ENCODE data around the gene TLE1. TPM values are rescaled to one million over a fixed set of nuclear protein-coding genes. Genes with fewer than 3 reads are reported as not detected.
"Not testable (repeated sequence)": the region's sequence is repeated elsewhere in the genome, so short reads cannot be mapped to it uniquely, and the experiment has no call there.

Gene TLE1
- total and polyA plus RNA-seq, 5 donors from 2014 or later = 0.03 to 5.5 (median 0.43) TPM; not detected in 1

DNA sequence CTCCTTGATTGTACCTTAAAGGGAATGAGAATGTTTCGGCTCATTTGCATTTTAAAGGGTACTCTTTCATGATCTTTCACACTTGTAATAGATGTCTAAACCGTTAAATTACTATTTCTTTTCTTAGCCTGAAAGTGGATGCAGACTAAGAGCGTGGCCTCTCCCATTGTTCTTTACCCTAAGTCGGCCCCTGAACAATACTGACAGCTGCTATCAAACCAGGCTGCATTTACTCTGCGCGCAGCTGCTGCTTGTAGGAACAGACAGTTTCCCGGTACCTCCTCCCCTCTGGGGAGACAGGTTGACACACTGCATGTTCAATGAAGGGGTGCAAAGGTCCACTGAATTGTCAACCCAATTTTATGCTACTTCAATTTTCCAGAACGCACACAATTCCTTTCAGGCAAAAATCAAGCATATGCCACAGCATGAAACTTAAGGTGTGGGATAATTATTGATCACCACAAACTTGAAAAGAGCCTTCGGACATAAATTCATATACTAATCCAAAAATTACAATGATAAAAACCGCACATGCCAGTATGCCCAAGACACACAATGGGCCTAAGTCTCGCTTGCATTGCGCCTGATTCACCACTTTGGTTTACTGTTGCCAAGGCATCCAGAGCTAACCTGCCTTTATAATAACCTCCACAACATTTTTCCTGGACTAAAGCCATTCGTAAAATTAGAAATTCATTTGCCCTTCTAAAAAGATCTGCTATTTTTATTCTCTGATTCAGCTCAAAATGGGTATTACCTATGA, 39.7 kb downstream of the TLE1 start:
- H3K27me3 ChIP-seq (ENCODE audit: control insufficient read depth, insufficient read depth, low read length) = no peaks in the 10 kb centered on the region
- ATAC-seq (ENCODE audit: low read depth in 2 of 2) (no peak), DNase-seq (no peak)
- Mint-ChIP-seq H3K4me1 (no peaks in the 10 kb centered on the region), H3K9me3 (peaks cover 0 to 4% (median 2%) of the 10 kb centered on the region in 7 donors), H3K27me3 (no peaks in the 10 kb centered on the region), H3K27ac (no peak overlapping the region), H3K36me3 (no peaks in the 10 kb centered on the region), H3K4me3 (no peak overlapping the region)
- no peak overlapping the region for H3K27ac ChIP-seq (ENCODE audit: insufficient read depth, low read length, poor library complexity, severe bottlenecking)
- no peaks in the 10 kb centered on the region for H3K4me1 ChIP-seq (ENCODE audit: control insufficient read depth, insufficient read depth, low read length, poor library complexity, severe bottlenecking)
- H3K36me3 ChIP-seq (ENCODE audit: control insufficient read depth, insufficient read depth, low read length) = no peaks in the 10 kb centered on the region
- no peak overlapping the region for H3K4me3 ChIP-seq (ENCODE audit: low read depth, low read length)
- no peaks in the 10 kb centered on the region for H3K9me3 ChIP-seq (ENCODE audit: control insufficient read depth in 2 of 2, low read length in 2 of 2)

DNA sequence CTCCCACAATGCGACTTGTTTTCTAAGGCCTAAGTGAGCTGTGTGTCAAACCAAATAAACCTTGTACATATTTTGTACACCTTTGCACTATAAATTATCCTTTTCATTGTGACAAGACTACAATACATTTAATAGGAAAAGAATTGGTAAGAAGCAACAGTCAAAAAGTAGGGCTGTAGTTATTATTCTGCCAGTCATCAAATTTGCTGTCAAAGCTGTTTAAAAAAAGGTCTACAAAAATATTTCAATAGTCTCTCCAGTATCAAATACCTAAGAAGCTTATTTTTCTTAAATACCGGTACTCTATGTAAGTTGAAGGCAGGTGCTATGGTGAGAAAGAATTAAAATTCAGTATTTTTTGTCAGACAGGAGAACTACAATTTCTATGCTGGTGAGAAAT, 40.5 kb downstream of the TLE1 start:
- Mint-ChIP-seq H3K9me3 (peaks cover 0 to 4% (median 2%) of the 10 kb centered on the region in 7 donors), H3K27me3 (no peaks in the 10 kb centered on the region), H3K4me3 (no peak overlapping the region), H3K4me1 (no peaks in the 10 kb centered on the region), H3K27ac (no peak overlapping the region), H3K36me3 (no peaks in the 10 kb centered on the region)
- Histone ChIP-seq H3K27me3 (ENCODE audit: control insufficient read depth, insufficient read depth, low read length) (no peaks in the 10 kb centered on the region), H3K4me1 (ENCODE audit: control insufficient read depth, insufficient read depth, low read length, poor library complexity, severe bottlenecking) (no peaks in the 10 kb centered on the region), H3K27ac (ENCODE audit: insufficient read depth, low read length, poor library complexity, severe bottlenecking) (no peak overlapping the region), H3K36me3 (ENCODE audit: control insufficient read depth, insufficient read depth, low read length) (no peaks in the 10 kb centered on the region), H3K4me3 (ENCODE audit: low read depth, low read length) (no peak overlapping the region), H3K9me3 (ENCODE audit: control insufficient read depth in 2 of 2, low read length in 2 of 2) (no peaks in the 10 kb centered on the region)
- ATAC-seq (ENCODE audit: low read depth in 2 of 2) (no peak), DNase-seq (no peak)

GRCh38 chr9:81646337-81646736, 43.0 kb downstream of the TLE1 start:
- H3K27ac Mint-ChIP-seq = no peak overlapping the region
- no peaks in the 10 kb centered on the region for H3K36me3 Mint-ChIP-seq
- H3K9me3 Mint-ChIP-seq = peaks cover 0 to 7% (median 2%) of the 10 kb centered on the region in 7 donors
- DNase-seq = no peak
- no peak overlapping the region for H3K4me3 ChIP-seq (ENCODE audit: low read depth, low read length)
- H3K36me3 ChIP-seq (ENCODE audit: control insufficient read depth, insufficient read depth, low read length) = no peaks in the 10 kb centered on the region
- H3K4me1 ChIP-seq (ENCODE audit: control insufficient read depth, insufficient read depth, low read length, poor library complexity, severe bottlenecking) = no peaks in the 10 kb centered on the region
- no peaks in the 10 kb centered on the region for H3K9me3 ChIP-seq (ENCODE audit: control insufficient read depth in 2 of 2, low read length in 2 of 2)
- no peak overlapping the region for H3K4me3 Mint-ChIP-seq
- H3K27me3 ChIP-seq (ENCODE audit: control insufficient read depth, insufficient read depth, low read length) = no peaks in the 10 kb centered on the region
- no peaks in the 10 kb centered on the region for H3K27me3 Mint-ChIP-seq
- H3K4me1 Mint-ChIP-seq = no peaks in the 10 kb centered on the region
- ATAC-seq (ENCODE audit: low read depth in 2 of 2) = no peak
- H3K27ac ChIP-seq (ENCODE audit: insufficient read depth, low read length, poor library complexity, severe bottlenecking) = no peak overlapping the region

- not testable (repeated sequence) for H3K27ac Mint-ChIP-seq; H3K9me3 ChIP-seq (ENCODE audit: control insufficient read depth in 2 of 2, low read length in 2 of 2); H3K27me3 ChIP-seq (ENCODE audit: control insufficient read depth, insufficient read depth, low read length); DNase-seq; H3K4me3 Mint-ChIP-seq; H3K4me3 ChIP-seq (ENCODE audit: low read depth, low read length); H3K27ac ChIP-seq (ENCODE audit: insufficient read depth, low read length, poor library complexity, severe bottlenecking); H3K4me1 Mint-ChIP-seq; H3K9me3 Mint-ChIP-seq; ATAC-seq (ENCODE audit: low read depth in 2 of 2); H3K4me1 ChIP-seq (ENCODE audit: control insufficient read depth, insufficient read depth, low read length, poor library complexity, severe bottlenecking); H3K27me3 Mint-ChIP-seq; H3K36me3 Mint-ChIP-seq; H3K36me3 ChIP-seq (ENCODE audit: control insufficient read depth, insufficient read depth, low read length)
Observed at GRCh38 chr9:81644513-81644912, 44.8 kb downstream of the TLE1 start.

GRCh38 chr9:81637276-81637675, 52.1 kb downstream of the TLE1 start:
- H3K4me3 ChIP-seq (ENCODE audit: low read depth, low read length) = no peak overlapping the region
- H3K27me3 ChIP-seq (ENCODE audit: control insufficient read depth, insufficient read depth, low read length) = no peaks in the 10 kb centered on the region
- H3K27ac ChIP-seq (ENCODE audit: insufficient read depth, low read length, poor library complexity, severe bottlenecking) = no peak overlapping the region
- Mint-ChIP-seq H3K9me3 (peaks cover 0 to 8% (median 0%) of the 10 kb centered on the region in 7 donors), H3K36me3 (no peaks in the 10 kb centered on the region), H3K4me3 (no peak overlapping the region), H3K4me1 (no peaks in the 10 kb centered on the region), H3K27me3 (no peaks in the 10 kb centered on the region), H3K27ac (no peak overlapping the region)
- DNase-seq (no peak), ATAC-seq (ENCODE audit: low read depth in 2 of 2) (no peak)
- H3K36me3 ChIP-seq (ENCODE audit: control insufficient read depth, insufficient read depth, low read length) = no peaks in the 10 kb centered on the region
- H3K9me3 ChIP-seq (ENCODE audit: control insufficient read depth in 2 of 2, low read length in 2 of 2) = peaks cover 0 to 2% of the 10 kb centered on the region in 2 experiments
- no peaks in the 10 kb centered on the region for H3K4me1 ChIP-seq (ENCODE audit: control insufficient read depth, insufficient read depth, low read length, poor library complexity, severe bottlenecking)

GRCh38 chr9:81636255-81636599, 53.1 kb downstream of the TLE1 start:
- Histone ChIP-seq H3K27ac (ENCODE audit: insufficient read depth, low read length, poor library complexity, severe bottlenecking) (no peak overlapping the region), H3K27me3 (ENCODE audit: control insufficient read depth, insufficient read depth, low read length) (no peaks in the 10 kb centered on the region), H3K4me1 (ENCODE audit: control insufficient read depth, insufficient read depth, low read length, poor library complexity, severe bottlenecking) (no peaks in the 10 kb centered on the region), H3K36me3 (ENCODE audit: control insufficient read depth, insufficient read depth, low read length) (no peaks in the 10 kb centered on the region), H3K4me3 (ENCODE audit: low read depth, low read length) (no peak overlapping the region), H3K9me3 (ENCODE audit: control insufficient read depth in 2 of 2, low read length in 2 of 2) (peaks cover 0 to 2% of the 10 kb centered on the region in 2 experiments)
- H3K9me3 Mint-ChIP-seq = peaks cover 0 to 8% (median 0%) of the 10 kb centered on the region in 7 donors
- H3K27ac Mint-ChIP-seq = no peak overlapping the region
- H3K36me3 Mint-ChIP-seq = no peaks in the 10 kb centered on the region
- H3K4me1 Mint-ChIP-seq = no peaks in the 10 kb centered on the region
- H3K4me3 Mint-ChIP-seq = no peak overlapping the region
- no peaks in the 10 kb centered on the region for H3K27me3 Mint-ChIP-seq
- DNase-seq (no peak), ATAC-seq (ENCODE audit: low read depth in 2 of 2) (no peak)

- Histone ChIP-seq H3K9me3 (ENCODE audit: control insufficient read depth in 2 of 2, low read length in 2 of 2) (peaks cover 0 to 2% of the 10 kb centered on the region in 2 experiments), H3K36me3 (ENCODE audit: control insufficient read depth, insufficient read depth, low read length) (no peaks in the 10 kb centered on the region), H3K27me3 (ENCODE audit: control insufficient read depth, insufficient read depth, low read length) (no peaks in the 10 kb centered on the region), H3K4me3 (ENCODE audit: low read depth, low read length) (no peak overlapping the region), H3K27ac (ENCODE audit: insufficient read depth, low read length, poor library complexity, severe bottlenecking) (no peak overlapping the region), H3K4me1 (ENCODE audit: control insufficient read depth, insufficient read depth, low read length, poor library complexity, severe bottlenecking) (no peaks in the 10 kb centered on the region)
- DNase-seq (no peak), ATAC-seq (ENCODE audit: low read depth in 2 of 2) (no peak)
- Mint-ChIP-seq H3K27ac (no peak overlapping the region), H3K9me3 (peaks cover 0 to 7% (median 0%) of the 10 kb centered on the region in 7 donors), H3K36me3 (no peaks in the 10 kb centered on the region), H3K4me1 (no peaks in the 10 kb centered on the region), H3K27me3 (no peaks in the 10 kb centered on the region), H3K4me3 (no peak overlapping the region)
Observed at GRCh38 chr9:81635521-81636254, 53.7 kb downstream of the TLE1 start.
